ENCODE data around the gene HSBP1L1. TPM values are rescaled to one million over a fixed set of nuclear protein-coding genes. Genes with fewer than 3 reads are reported as not detected.
A peak's percentile ranks its signal among the peaks of the same experiment; 100 is the strongest.

HSBP1L1 gene
- total RNA-seq, 1 experiment from 2014 or later, result not detected

DNA sequence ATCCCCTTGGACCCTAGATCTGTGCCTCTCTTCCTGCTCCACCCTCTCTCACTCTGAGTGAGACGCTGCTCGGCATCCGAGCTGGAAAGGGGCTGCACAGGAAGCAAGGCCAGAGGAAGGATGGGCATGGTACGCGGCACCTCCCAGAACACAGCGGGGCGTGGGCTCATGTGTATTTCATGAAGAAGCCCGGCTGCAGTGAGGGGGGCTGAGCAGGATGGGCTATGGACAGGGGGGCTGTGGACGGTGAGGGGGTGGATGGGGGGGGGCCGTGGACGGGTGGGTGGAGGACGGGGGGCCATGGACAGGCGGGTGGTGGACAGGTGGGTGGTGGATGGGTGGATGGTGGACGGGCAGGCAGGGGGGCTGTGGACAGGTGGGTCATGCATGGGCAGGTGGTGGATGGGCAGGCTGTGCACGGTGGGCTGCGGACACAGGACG lies 41.5 kb upstream of the HSBP1L1 start:
- Histone ChIP-seq H3K9ac (ENCODE audit: extremely low read depth, insufficient read length, low read length) (no peak overlapping the region), H2BK20ac (ENCODE audit: low read depth, low read length, poor library complexity, severe bottlenecking) (no peak overlapping the region), H3K79me2 (ENCODE audit: insufficient read depth, low read length) (no peaks in the 10 kb centered on the region), H4K91ac (ENCODE audit: insufficient read length, low read depth, low read length) (no peak overlapping the region), H3K4me2 (ENCODE audit: insufficient read depth, insufficient read length, low read length) (no peak overlapping the region), H3K23me2 (ENCODE audit: insufficient read length, low read depth, low read length, poor library complexity, severe bottlenecking) (no peaks in the 10 kb centered on the region), H3T11ph (ENCODE audit: low read length) (no peak overlapping the region), H3K23ac (ENCODE audit: insufficient read length, low read depth, low read length) (no peak overlapping the region), H2AK5ac (ENCODE audit: insufficient read length, low read length) (no peak overlapping the region), H4K8ac (replicated peaks; ENCODE audit: insufficient read length, low read depth, low read length) (no peak overlapping the region), H3K56ac (ENCODE audit: insufficient read length, low read depth, low read length) (no peak overlapping the region), H3K14ac (ENCODE audit: insufficient read depth, low read length) (no peak overlapping the region), H2AFZ (ENCODE audit: low read length) (no peak overlapping the region), H3K79me1 (ENCODE audit: insufficient read depth, low read depth, low read length, poor library complexity, severe bottlenecking) (no peaks in the 10 kb centered on the region), H3K18ac (ENCODE audit: insufficient read length, low read depth, low read length) (no peak overlapping the region), H2BK15ac (ENCODE audit: low read depth, low read length) (no peak overlapping the region), H3K4ac (ENCODE audit: low read depth, low read length) (no peak overlapping the region), H4K5ac (ENCODE audit: insufficient read length, low read depth, low read length) (no peak overlapping the region), H2BK5ac (ENCODE audit: insufficient read length, low read length) (no peak overlapping the region), H3K27me3 (ENCODE audit: insufficient read depth, low read length) (no peaks in the 10 kb centered on the region), H4K20me1 (ENCODE audit: control insufficient read depth, insufficient read depth, insufficient read length) (no peaks in the 10 kb centered on the region), H2BK120ac (ENCODE audit: low read depth, low read length, poor library complexity, severe bottlenecking) (no peak overlapping the region), H2BK12ac (ENCODE audit: insufficient read length, low read depth, low read length) (no peak overlapping the region), H3K9me3 (ENCODE audit: control insufficient read depth, low read depth, low read length) (no peaks in the 10 kb centered on the region), H3K27ac (ENCODE audit: insufficient read length, low read depth, low read length) (no peak overlapping the region), H3K4me1 (ENCODE audit: insufficient read depth, low read length) (no peaks in the 10 kb centered on the region)
- H3K27me3 Mint-ChIP-seq (ENCODE audit: low read depth), result no peaks in the 10 kb centered on the region; the same call in 1 of the 2 replicates
- no peak for TF ChIP-seq CTCF (conservative IDR thresholded peaks at IDR 0.05)
- peaks cover 2 to 15% (median 7%) of the 10 kb centered on the region in 3 experiments; a peak in 4 of 7 replicates for H3K36me3 Mint-ChIP-seq (ENCODE audit: insufficient read depth in 1 of 3, low read depth in 3 of 3)
- peak; percentile 19 for DNase-seq
- no peak overlapping the region for H3K4me3 Mint-ChIP-seq
- no peak overlapping the region for H3K27ac Mint-ChIP-seq
- peaks cover 7 to 10% of the 10 kb centered on the region in 2 experiments; a peak in 3 of 5 replicates for H3K9me3 Mint-ChIP-seq
- H3K4me1 Mint-ChIP-seq, result peaks cover 13% of the 10 kb centered on the region in 2 experiments
- whole genome bisulfite sequencing (ENCODE audit: extremely low coverage, insufficient read length, low lambda C conversion rate), result no CpG with 5 or more reads among the region's 17 CpGs
